Chondrocyte (in vitro differentiated cells): ENCODE measurements around the gene MBLAC2. TPM values are rescaled to one million over a fixed set of nuclear protein-coding genes. Genes with fewer than 3 reads are reported as not detected.

Experiments
- DNase-seq: peaks from one replicate; pipeline ENCODE4 v3.0.0; 2021; ENCODE audit warnings: mixed read lengths, low spot score
- H3K27ac Mint-ChIP-seq: one replicate; pipeline ENCODE4 v1.8.0; 2021; ENCODE audit warnings: mild to moderate bottlenecking, moderate library complexity, mixed read lengths; ENCODE audit not compliant: unreplicated experiment
- H3K27me3 Mint-ChIP-seq: 2 replicates; pipeline ENCODE4 v1.8.0; 2021; ENCODE audit warnings: low read depth, mixed read lengths
- H3K36me3 Mint-ChIP-seq: 2 replicates; pipeline ENCODE4 v1.8.0; 2021; ENCODE audit warnings: low read depth, mixed read lengths
- H3K4me1 Mint-ChIP-seq: 2 replicates; pipeline ENCODE4 v1.8.0; 2021; ENCODE audit warnings: low read depth, mild to moderate bottlenecking, mixed read lengths
- H3K4me3 Mint-ChIP-seq: one replicate; pipeline ENCODE4 v1.8.0; 2021; ENCODE audit warnings: mild to moderate bottlenecking, moderate library complexity, mixed read lengths; ENCODE audit not compliant: unreplicated experiment
- H3K9me3 Mint-ChIP-seq: 2 replicates; pipeline ENCODE4 v1.8.0; 2021; ENCODE audit warnings: low read depth, mixed read lengths
- total RNA-seq: library from RNA; stranded (reverse); gene quantifications from 3 replicates; pipeline ENCODE4 v1.2.1, GENCODE V29; 2021
- TF ChIP-seq, protein P1 (sequence below): fragments of 200-600 bp; sonication (generic); IDR thresholded peaks from 2 replicates; pipeline ENCODE4 v1.5.0; 2021; ENCODE audit warnings: antibody characterized with exemption, mild to moderate bottlenecking, moderate library complexity

Gene MBLAC2
- total RNA-seq, 1 donor from 2014 or later = 6.6 TPM

DNA sequence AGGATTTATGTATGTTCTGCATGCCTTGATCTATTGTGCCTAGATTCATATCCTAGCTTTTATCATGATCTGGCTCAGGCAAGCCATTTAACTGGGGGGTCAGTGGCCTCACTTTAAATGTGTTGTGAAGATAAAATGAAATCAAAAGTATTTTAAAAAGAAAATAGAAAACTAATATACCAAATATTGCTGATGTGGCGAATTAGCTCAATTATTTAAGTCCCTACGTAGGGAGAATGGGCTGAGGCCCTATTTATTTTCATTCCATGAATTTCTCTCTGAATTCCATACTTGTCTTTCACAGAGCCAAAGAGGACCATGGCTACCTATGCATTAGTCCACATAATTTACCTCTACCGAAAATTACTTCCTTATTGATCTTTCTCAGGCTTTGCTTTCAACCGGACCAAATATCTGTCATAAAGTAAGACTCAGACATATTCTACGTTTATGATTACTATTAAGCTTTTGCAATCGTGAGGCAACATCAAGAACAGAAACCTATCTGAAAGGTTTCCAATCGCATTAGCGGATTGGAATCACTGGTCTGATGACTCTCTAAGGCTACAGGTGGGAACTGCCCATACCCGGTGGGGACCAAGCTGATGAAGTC lies 1.7 kb downstream of the MBLAC2 start:
- Mint-ChIP-seq H3K4me1 (peaks cover 18% of the 10 kb centered on the region), H3K4me3 (peak overlapping the region; percentile 96), H3K36me3 (peaks cover 2% of the 10 kb centered on the region), H3K9me3 (peaks cover 5% of the 10 kb centered on the region), H3K27ac (peak overlapping the region; percentile 88), H3K27me3 (no peaks in the 10 kb centered on the region)
- TF ChIP-seq, protein P1, sequence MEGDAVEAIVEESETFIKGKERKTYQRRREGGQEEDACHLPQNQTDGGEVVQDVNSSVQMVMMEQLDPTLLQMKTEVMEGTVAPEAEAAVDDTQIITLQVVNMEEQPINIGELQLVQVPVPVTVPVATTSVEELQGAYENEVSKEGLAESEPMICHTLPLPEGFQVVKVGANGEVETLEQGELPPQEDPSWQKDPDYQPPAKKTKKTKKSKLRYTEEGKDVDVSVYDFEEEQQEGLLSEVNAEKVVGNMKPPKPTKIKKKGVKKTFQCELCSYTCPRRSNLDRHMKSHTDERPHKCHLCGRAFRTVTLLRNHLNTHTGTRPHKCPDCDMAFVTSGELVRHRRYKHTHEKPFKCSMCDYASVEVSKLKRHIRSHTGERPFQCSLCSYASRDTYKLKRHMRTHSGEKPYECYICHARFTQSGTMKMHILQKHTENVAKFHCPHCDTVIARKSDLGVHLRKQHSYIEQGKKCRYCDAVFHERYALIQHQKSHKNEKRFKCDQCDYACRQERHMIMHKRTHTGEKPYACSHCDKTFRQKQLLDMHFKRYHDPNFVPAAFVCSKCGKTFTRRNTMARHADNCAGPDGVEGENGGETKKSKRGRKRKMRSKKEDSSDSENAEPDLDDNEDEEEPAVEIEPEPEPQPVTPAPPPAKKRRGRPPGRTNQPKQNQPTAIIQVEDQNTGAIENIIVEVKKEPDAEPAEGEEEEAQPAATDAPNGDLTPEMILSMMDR = no peak
- no peak for DNase-seq

DNA sequence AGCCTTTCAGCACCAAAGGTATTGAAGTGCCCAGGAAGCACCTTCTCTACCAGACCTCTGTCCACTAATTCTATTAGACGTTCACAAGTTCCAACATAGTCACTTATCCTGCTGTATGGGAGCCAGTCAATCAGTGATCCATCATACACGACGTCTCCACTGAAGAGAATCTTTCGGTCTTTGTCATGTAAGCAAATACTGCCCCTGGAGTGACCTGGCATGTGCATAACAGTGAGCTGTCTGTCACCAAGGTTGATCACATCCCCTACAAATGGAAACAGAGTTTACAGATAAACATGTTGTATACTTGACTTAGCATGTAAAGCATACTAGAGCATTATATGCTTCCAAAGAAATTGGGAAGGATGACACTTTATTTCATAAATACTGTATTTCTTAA lies 13.3 kb downstream of the MBLAC2 start:
- no peak for DNase-seq
- Mint-ChIP-seq H3K36me3 (peaks cover 3% of the 10 kb centered on the region), H3K27ac (no peak overlapping the region), H3K4me1 (no peaks in the 10 kb centered on the region), H3K4me3 (no peak overlapping the region), H3K27me3 (no peaks in the 10 kb centered on the region), H3K9me3 (peaks cover 6% of the 10 kb centered on the region)
- TF ChIP-seq, protein P1 = no peak

DNA sequence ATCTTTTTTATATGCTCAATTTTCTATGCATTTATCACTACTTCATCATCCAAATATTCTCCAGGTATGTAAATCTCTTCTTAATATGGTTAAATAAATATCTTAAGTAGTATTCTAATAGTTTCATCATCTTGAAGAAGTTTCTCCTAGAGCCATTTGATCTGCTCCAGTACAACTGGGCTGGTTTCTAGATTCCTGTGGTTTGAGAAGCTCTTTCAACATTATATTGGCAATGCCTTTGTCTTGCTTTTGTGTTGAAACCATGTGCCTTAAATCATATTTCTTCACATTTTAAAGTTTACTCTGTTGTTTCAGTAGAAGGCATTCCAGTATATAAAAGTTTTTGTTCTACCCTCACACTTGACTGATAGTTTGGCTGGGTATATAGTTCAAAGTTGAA lies 27.6 kb downstream of the MBLAC2 start:
- DNase-seq = no peak
- H3K27me3 Mint-ChIP-seq = no peaks in the 10 kb centered on the region
- peaks cover 4% of the 10 kb centered on the region for H3K9me3 Mint-ChIP-seq
- no peak overlapping the region for H3K27ac Mint-ChIP-seq
- TF ChIP-seq, protein P1 = no peak
- no peak overlapping the region for H3K4me3 Mint-ChIP-seq
- peaks cover 3% of the 10 kb centered on the region for H3K36me3 Mint-ChIP-seq
- H3K4me1 Mint-ChIP-seq = no peaks in the 10 kb centered on the region

DNA sequence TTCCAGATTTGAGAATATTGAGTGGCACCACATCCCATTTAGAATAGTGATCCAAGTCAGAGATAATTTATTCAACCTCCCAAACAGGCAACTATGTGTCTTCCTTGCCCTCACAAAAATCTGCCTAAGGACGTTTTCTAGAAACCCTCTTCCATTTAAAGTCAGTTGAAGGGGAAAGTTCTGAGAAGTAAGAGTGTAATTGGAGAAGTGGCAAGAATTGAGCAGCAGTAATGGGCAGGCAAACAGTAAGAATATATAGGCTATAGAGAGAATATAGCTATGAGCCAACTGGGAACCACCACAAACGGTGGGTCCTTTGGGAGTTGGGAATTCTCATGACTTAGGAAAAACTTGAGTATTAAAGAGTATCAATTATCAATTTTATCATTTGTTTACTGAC lies 33.9 kb downstream of the MBLAC2 start:
- TF ChIP-seq, protein P1 = no peak
- no peak for DNase-seq
- Mint-ChIP-seq H3K4me1 (peaks cover 12% of the 10 kb centered on the region), H3K9me3 (no peaks in the 10 kb centered on the region), H3K27ac (no peak overlapping the region), H3K27me3 (peaks cover 13% of the 10 kb centered on the region), H3K4me3 (no peak overlapping the region), H3K36me3 (no peaks in the 10 kb centered on the region)

DNA sequence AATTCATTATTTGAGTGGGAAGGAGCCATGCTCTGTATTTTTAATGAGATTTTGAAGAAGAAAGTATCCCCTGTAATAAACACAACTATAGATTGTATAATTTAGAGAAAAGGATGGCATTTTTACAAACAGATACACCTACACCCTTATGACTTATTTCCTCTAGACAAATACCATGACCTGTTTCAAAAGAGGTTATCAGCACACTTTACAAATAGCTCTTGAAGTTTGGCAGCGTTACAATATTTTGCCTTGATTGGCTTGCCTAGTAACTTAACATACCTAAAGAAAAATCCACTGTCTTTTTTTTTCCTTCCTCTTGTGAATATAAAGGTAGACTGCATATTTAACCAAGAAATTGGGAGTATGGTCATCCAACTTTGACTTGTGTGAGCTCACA lies 36.5 kb downstream of the MBLAC2 start:
- Mint-ChIP-seq H3K9me3 (no peaks in the 10 kb centered on the region), H3K27ac (no peak overlapping the region), H3K4me1 (peaks cover 12% of the 10 kb centered on the region), H3K27me3 (peaks cover 13% of the 10 kb centered on the region), H3K36me3 (no peaks in the 10 kb centered on the region), H3K4me3 (no peak overlapping the region)
- TF ChIP-seq, protein P1 = no peak
- DNase-seq = no peak
